HEK293 (cell line): ENCODE data around the gene CTCF.

Experiments
- CTCF ChIA-PET: fragments of 350-600 bp; formaldehyde crosslinking; extraction: SDS; loops from one replicate; lab custom pipeline; 2021; ENCODE audit warnings: antibody characterized with exemption; lab: Yijun Ruan, JAX
- POLR2A ChIA-PET: fragments of 300-600 bp; formaldehyde crosslinking; extraction: SDS; loops from one replicate; lab custom pipeline; 2020; ENCODE audit warnings: antibody characterized with exemption, inconsistent platforms; lab: Yijun Ruan, JAX
- H3K27ac ChIP-seq: fragments of 200-500 bp; sonication (Bioruptor generic); 2 replicates; pipeline ENCODE4 v1.5.1; 2014; ENCODE audit warnings: low read depth, low read length, control low read depth, inconsistent platforms; ENCODE audit errors: extremely low read depth
- H3K36me3 ChIP-seq, 2 experiments: fragments of 200-500 bp in 1 of 2; sonication (Bioruptor generic) in 1 of 2; 1 replicate in 1 of 2; 2 replicates in 1 of 2; pipeline ENCODE4 v1.5.1; 2014 to 2017; ENCODE audit warnings: inconsistent platforms in 2 of 2, low read length in 2 of 2; ENCODE audit not compliant: control insufficient read depth in 2 of 2, insufficient read depth in 1 of 2
- H3K4me1 ChIP-seq: fragments of 200-500 bp; sonication (Bioruptor generic); 2 replicates; pipeline ENCODE4 v1.5.1; 2014; ENCODE audit warnings: mild to moderate bottlenecking, low read length, inconsistent platforms; ENCODE audit not compliant: control insufficient read depth, insufficient read depth
- H3K4me3 ChIP-seq: 2 replicates; pipeline ENCODE4 v1.5.1; 2011; ENCODE audit warnings: low read depth, mild to moderate bottlenecking, control low read depth, low read length, moderate library complexity
- H3K9me3 ChIP-seq: fragments of 200-500 bp; sonication (Bioruptor generic); 2 replicates; pipeline ENCODE4 v1.5.1; 2014; ENCODE audit warnings: low read depth, low read length, inconsistent platforms; ENCODE audit not compliant: control insufficient read depth, insufficient read depth
- EGR2 ChIP-seq: fragments of 450-650 bp; formaldehyde crosslinking; IDR thresholded peaks from 2 replicates; pipeline ENCODE4 v1.5.1; 2016; ENCODE audit warnings: low read depth, missing biosample characterization, missing genetic modification characterization
- KLF9 ChIP-seq: fragments of 450-650 bp; formaldehyde crosslinking; IDR thresholded peaks from 2 replicates; pipeline ENCODE4 v1.5.1; 2016; ENCODE audit warnings: missing biosample characterization, missing genetic modification characterization, low read depth
- MYNN ChIP-seq: fragments of 450-650 bp; formaldehyde crosslinking; IDR thresholded peaks from 2 replicates; pipeline ENCODE4 v1.5.1; 2016; ENCODE audit warnings: missing biosample characterization, missing genetic modification characterization, borderline replicate concordance
- ZNF146 ChIP-seq: fragments of 450-650 bp; formaldehyde crosslinking; IDR thresholded peaks from 2 replicates; pipeline ENCODE4 v1.5.1; 2016; ENCODE audit warnings: missing biosample characterization, missing genetic modification characterization
- ZNF155 ChIP-seq: fragments of 450-650 bp; formaldehyde crosslinking; IDR thresholded peaks from 2 replicates; pipeline ENCODE4 v1.5.1; 2016; ENCODE audit warnings: missing biosample characterization, missing genetic modification characterization
- ZNF23 ChIP-seq: fragments of 450-650 bp; formaldehyde crosslinking; IDR thresholded peaks from 2 replicates; pipeline ENCODE4 v1.5.1; 2016; ENCODE audit warnings: missing biosample characterization, missing genetic modification characterization, borderline replicate concordance
- ZNF324 ChIP-seq: fragments of 450-650 bp; formaldehyde crosslinking; IDR thresholded peaks from 2 replicates; pipeline ENCODE4 v1.5.1; 2016; ENCODE audit warnings: missing biosample characterization, missing genetic modification characterization
- ZNF514 ChIP-seq: fragments of 450-650 bp; formaldehyde crosslinking; IDR thresholded peaks from 2 replicates; pipeline ENCODE4 v1.5.1; 2016; ENCODE audit warnings: missing biosample characterization, missing genetic modification characterization
- ZNF548 ChIP-seq: fragments of 450-650 bp; formaldehyde crosslinking; IDR thresholded peaks from 2 replicates; pipeline ENCODE4 v1.5.1; 2016; ENCODE audit warnings: missing biosample characterization, missing genetic modification characterization
- ZNF560 ChIP-seq: fragments of 450-650 bp; formaldehyde crosslinking; IDR thresholded peaks from 2 replicates; pipeline ENCODE4 v1.5.1; 2017; ENCODE audit warnings: missing biosample characterization, missing genetic modification characterization, borderline replicate concordance
- ZNF626 ChIP-seq: fragments of 450-650 bp; sonication (Bioruptor Pico); formaldehyde crosslinking; IDR thresholded peaks from 2 replicates; pipeline ENCODE4 v1.5.1; 2018; ENCODE audit warnings: missing biosample characterization, missing genetic modification characterization, inconsistent platforms
- ZNF791 ChIP-seq: fragments of 450-650 bp; formaldehyde crosslinking; IDR thresholded peaks from 2 replicates; pipeline ENCODE4 v1.5.1; 2016; ENCODE audit warnings: missing biosample characterization, missing genetic modification characterization
- ZNF837 ChIP-seq: fragments of 450-650 bp; formaldehyde crosslinking; IDR thresholded peaks from 2 replicates; pipeline ENCODE4 v1.5.1; 2016; ENCODE audit warnings: missing biosample characterization, missing genetic modification characterization
- ZSCAN30 ChIP-seq: fragments of 450-650 bp; IDR thresholded peaks from 2 replicates; pipeline ENCODE4 v1.5.1; 2018; ENCODE audit warnings: missing biosample characterization, mild to moderate bottlenecking, missing genetic modification characterization, moderate library complexity
- ZXDB ChIP-seq: fragments of 450-650 bp; formaldehyde crosslinking; IDR thresholded peaks from 2 replicates; pipeline ENCODE4 v1.5.1; 2016; ENCODE audit warnings: missing biosample characterization, missing genetic modification characterization
- TF ChIP-seq, protein P1 (sequence below): fragments of 450-650 bp; formaldehyde crosslinking; IDR thresholded peaks from 2 replicates; pipeline ENCODE4 v1.5.0; 2017; ENCODE audit warnings: missing biosample characterization, missing genetic modification characterization, borderline replicate concordance
- TF ChIP-seq, protein P2 (sequence below): fragments of 450-650 bp; formaldehyde crosslinking; IDR thresholded peaks from 2 replicates; pipeline ENCODE4 v1.5.1; 2016; ENCODE audit warnings: missing biosample characterization, missing genetic modification characterization
- TF ChIP-seq, protein P3 (sequence below): fragments of 450-650 bp; formaldehyde crosslinking; IDR thresholded peaks from 2 replicates; pipeline ENCODE4 v1.5.1; 2016; ENCODE audit warnings: missing biosample characterization, missing genetic modification characterization, borderline replicate concordance
- TF ChIP-seq, protein P4 (sequence below): IDR thresholded peaks from 2 replicates; pipeline ENCODE4 v1.6.1; 2011; ENCODE audit warnings: mild to moderate bottlenecking, low read depth, low read length, borderline replicate concordance
- TF ChIP-seq, protein P5 (sequence below): fragments of 450-650 bp; formaldehyde crosslinking; IDR thresholded peaks from 2 replicates; pipeline ENCODE4 v1.5.1; 2017; ENCODE audit warnings: missing biosample characterization, missing genetic modification characterization

CTCF gene

DNA sequence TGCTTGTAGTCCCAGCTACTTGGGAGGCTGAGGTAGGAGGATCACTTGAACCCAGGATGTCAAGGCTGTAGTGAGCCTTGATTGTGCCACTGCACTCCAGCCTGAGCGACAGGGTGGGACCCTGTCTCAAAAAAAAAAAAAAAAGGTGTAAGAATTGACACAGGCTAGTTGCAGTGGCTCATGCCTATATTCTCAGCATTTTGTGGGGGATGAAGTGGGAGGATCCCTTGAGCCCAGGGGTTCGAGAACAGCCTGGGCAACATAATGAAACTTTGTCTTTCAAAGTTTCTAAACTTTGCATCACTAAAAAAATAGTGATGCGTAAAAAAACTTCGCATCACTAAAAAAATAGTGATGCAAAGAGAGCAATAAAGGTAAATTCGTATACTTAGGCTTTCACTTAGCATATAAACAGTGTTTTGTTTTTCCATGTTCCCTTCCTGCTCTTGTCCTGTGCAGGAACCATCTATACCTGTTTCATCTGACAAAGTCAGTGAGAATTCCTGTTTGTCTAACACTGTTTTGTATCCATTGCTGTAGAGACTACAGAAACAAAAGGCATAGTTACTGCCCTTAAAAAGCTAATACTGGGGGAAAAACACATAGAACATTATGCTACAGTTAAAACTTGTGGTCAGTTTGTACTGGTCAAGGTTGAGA lies 32.1 kb downstream of the CTCF start:
- H3K4me1 ChIP-seq = peaks cover 9% of the 10 kb centered on the region; the same call in 1 of the 2 replicates
- peaks cover 3 to 5% of the 10 kb centered on the region in 2 experiments; a peak in 2 of 3 replicates for H3K36me3 ChIP-seq
- H3K4me3 ChIP-seq = no peak overlapping the region
- no peak overlapping the region for H3K27ac ChIP-seq
- CTCF ChIA-PET = interaction anchor here (0.5 to 1.7 kb wide), 6 partner anchors 8 to 101 kb away, joined by 3 to 5 read pairs (median 4); no protein-coding TSS in a partner anchor
- no peaks in the 10 kb centered on the region for H3K9me3 ChIP-seq
- POLR2A ChIA-PET = interaction anchor here (0.7 kb wide), 2 partner anchors 497 to 716 kb away, joined by 3 to 5 read pairs; partner anchors contain the start of gene SLC7A6OS
- TF ChIP-seq ZNF514 (no peak), ZNF548 (tag by site-specific recombination) (no peak), ZNF626 (no peak), EGR2 (tag by site-specific recombination) (no peak), MYNN (tag by site-specific recombination) (no peak), ZNF560 (no peak), ZXDB (tag by site-specific recombination) (no peak), ZNF155 (tag by site-specific recombination) (no peak), ZNF324 (no peak), ZSCAN30 (tag by site-specific recombination) (no peak), KLF9 (tag by site-specific recombination) (no peak), ZNF791 (tag by site-specific recombination) (no peak), ZNF23 (tag by site-specific recombination) (no peak), ZNF837 (tag by site-specific recombination) (no peak), ZNF146 (no peak)
- TF ChIP-seq, protein P1, sequence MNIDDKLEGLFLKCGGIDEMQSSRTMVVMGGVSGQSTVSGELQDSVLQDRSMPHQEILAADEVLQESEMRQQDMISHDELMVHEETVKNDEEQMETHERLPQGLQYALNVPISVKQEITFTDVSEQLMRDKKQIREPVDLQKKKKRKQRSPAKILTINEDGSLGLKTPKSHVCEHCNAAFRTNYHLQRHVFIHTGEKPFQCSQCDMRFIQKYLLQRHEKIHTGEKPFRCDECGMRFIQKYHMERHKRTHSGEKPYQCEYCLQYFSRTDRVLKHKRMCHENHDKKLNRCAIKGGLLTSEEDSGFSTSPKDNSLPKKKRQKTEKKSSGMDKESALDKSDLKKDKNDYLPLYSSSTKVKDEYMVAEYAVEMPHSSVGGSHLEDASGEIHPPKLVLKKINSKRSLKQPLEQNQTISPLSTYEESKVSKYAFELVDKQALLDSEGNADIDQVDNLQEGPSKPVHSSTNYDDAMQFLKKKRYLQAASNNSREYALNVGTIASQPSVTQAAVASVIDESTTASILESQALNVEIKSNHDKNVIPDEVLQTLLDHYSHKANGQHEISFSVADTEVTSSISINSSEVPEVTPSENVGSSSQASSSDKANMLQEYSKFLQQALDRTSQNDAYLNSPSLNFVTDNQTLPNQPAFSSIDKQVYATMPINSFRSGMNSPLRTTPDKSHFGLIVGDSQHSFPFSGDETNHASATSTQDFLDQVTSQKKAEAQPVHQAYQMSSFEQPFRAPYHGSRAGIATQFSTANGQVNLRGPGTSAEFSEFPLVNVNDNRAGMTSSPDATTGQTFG (tag by site-specific recombination) = no peak
- TF ChIP-seq, protein P2, sequence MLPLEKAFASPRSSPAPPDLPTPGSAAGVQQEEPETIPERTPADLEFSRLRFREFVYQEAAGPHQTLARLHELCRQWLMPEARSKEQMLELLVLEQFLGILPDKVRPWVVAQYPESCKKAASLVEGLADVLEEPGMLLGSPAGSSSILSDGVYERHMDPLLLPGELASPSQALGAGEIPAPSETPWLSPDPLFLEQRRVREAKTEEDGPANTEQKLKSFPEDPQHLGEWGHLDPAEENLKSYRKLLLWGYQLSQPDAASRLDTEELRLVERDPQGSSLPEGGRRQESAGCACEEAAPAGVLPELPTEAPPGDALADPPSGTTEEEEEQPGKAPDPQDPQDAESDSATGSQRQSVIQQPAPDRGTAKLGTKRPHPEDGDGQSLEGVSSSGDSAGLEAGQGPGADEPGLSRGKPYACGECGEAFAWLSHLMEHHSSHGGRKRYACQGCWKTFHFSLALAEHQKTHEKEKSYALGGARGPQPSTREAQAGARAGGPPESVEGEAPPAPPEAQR (tag by site-specific recombination) = no peak
- TF ChIP-seq, protein P3, sequence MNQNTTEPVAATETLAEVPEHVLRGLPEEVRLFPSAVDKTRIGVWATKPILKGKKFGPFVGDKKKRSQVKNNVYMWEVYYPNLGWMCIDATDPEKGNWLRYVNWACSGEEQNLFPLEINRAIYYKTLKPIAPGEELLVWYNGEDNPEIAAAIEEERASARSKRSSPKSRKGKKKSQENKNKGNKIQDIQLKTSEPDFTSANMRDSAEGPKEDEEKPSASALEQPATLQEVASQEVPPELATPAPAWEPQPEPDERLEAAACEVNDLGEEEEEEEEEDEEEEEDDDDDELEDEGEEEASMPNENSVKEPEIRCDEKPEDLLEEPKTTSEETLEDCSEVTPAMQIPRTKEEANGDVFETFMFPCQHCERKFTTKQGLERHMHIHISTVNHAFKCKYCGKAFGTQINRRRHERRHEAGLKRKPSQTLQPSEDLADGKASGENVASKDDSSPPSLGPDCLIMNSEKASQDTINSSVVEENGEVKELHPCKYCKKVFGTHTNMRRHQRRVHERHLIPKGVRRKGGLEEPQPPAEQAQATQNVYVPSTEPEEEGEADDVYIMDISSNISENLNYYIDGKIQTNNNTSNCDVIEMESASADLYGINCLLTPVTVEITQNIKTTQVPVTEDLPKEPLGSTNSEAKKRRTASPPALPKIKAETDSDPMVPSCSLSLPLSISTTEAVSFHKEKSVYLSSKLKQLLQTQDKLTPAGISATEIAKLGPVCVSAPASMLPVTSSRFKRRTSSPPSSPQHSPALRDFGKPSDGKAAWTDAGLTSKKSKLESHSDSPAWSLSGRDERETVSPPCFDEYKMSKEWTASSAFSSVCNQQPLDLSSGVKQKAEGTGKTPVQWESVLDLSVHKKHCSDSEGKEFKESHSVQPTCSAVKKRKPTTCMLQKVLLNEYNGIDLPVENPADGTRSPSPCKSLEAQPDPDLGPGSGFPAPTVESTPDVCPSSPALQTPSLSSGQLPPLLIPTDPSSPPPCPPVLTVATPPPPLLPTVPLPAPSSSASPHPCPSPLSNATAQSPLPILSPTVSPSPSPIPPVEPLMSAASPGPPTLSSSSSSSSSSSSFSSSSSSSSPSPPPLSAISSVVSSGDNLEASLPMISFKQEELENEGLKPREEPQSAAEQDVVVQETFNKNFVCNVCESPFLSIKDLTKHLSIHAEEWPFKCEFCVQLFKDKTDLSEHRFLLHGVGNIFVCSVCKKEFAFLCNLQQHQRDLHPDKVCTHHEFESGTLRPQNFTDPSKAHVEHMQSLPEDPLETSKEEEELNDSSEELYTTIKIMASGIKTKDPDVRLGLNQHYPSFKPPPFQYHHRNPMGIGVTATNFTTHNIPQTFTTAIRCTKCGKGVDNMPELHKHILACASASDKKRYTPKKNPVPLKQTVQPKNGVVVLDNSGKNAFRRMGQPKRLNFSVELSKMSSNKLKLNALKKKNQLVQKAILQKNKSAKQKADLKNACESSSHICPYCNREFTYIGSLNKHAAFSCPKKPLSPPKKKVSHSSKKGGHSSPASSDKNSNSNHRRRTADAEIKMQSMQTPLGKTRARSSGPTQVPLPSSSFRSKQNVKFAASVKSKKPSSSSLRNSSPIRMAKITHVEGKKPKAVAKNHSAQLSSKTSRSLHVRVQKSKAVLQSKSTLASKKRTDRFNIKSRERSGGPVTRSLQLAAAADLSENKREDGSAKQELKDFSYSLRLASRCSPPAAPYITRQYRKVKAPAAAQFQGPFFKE (tag by site-specific recombination) = no peak
- TF ChIP-seq, protein P4, sequence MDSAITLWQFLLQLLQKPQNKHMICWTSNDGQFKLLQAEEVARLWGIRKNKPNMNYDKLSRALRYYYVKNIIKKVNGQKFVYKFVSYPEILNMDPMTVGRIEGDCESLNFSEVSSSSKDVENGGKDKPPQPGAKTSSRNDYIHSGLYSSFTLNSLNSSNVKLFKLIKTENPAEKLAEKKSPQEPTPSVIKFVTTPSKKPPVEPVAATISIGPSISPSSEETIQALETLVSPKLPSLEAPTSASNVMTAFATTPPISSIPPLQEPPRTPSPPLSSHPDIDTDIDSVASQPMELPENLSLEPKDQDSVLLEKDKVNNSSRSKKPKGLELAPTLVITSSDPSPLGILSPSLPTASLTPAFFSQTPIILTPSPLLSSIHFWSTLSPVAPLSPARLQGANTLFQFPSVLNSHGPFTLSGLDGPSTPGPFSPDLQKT = no peak
- TF ChIP-seq, protein P5, sequence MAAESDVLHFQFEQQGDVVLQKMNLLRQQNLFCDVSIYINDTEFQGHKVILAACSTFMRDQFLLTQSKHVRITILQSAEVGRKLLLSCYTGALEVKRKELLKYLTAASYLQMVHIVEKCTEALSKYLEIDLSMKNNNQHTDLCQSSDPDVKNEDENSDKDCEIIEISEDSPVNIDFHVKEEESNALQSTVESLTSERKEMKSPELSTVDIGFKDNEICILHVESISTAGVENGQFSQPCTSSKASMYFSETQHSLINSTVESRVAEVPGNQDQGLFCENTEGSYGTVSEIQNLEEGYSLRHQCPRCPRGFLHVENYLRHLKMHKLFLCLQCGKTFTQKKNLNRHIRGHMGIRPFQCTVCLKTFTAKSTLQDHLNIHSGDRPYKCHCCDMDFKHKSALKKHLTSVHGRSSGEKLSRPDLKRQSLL (tag by site-specific recombination) = no peak
